Colonic mucosa (tissue), 4 donors: ENCODE measurements around the gene CNTFR. TPM values are rescaled to one million over a fixed set of nuclear protein-coding genes. Genes with fewer than 3 reads are reported as not detected.

Source experiments
- DNase-seq: peaks from one replicate; pipeline ENCODE4 v3.0.0-alpha.2; 2020
- H3K27ac ChIP-seq: fragments of 200-600 bp; one replicate; pipeline ENCODE4 v1.8.0; 2021
- H3K27me3 ChIP-seq: fragments of 200-600 bp; one replicate; pipeline ENCODE4 v1.8.0; 2021
- H3K36me3 ChIP-seq: fragments of 200-600 bp; one replicate; pipeline ENCODE4 v1.8.0; 2021
- H3K4me1 ChIP-seq: fragments of 200-600 bp; one replicate; pipeline ENCODE4 v1.8.0; 2021; ENCODE audit warnings: mild to moderate bottlenecking
- H3K4me3 ChIP-seq: fragments of 200-600 bp; one replicate; pipeline ENCODE4 v1.8.0; 2021
- H3K9ac ChIP-seq, 2 donors: one replicate each; pipeline ENCODE4 v1.7.0; 2013; ENCODE audit warnings: control low read depth in 2 of 2, low read depth in 2 of 2, low read length in 2 of 2
- H3K9me3 ChIP-seq: fragments of 200-600 bp; one replicate; pipeline ENCODE4 v1.8.0; 2021
- intact Hi-C: fragments of 100-400 bp; cut with DNase I; formaldehyde crosslinking; loops from one replicate; pipeline ENCODE4 v1.14.1; 2022
- total RNA-seq, 2 donors: library from RNA; stranded (reverse); fragmentation: NEBNext Ultra II Directional in 1 of 2; extraction: Animal tissue kit (Norgen Biotek cat#: 25700) in 1 of 2; gene quantifications; one replicate each; pipeline ENCODE4 v1.2.1, GENCODE V29; 2021
- TF ChIP-seq, protein P1 (sequence below): fragments of 200-600 bp; IDR thresholded peaks from one replicate; pipeline ENCODE4 v1.8.0; 2022; ENCODE audit warnings: antibody characterized with exemption, mild to moderate bottlenecking
- donor health status: healthy.
- donor health status: DM: no; HTN: no; CAD: no.
- donor health status: DM: no; HTN: no; CAD: no.

CNTFR gene
- total RNA-seq, 2 donors from 2014 or later, result 1.8 to 1.9 TPM

DNA sequence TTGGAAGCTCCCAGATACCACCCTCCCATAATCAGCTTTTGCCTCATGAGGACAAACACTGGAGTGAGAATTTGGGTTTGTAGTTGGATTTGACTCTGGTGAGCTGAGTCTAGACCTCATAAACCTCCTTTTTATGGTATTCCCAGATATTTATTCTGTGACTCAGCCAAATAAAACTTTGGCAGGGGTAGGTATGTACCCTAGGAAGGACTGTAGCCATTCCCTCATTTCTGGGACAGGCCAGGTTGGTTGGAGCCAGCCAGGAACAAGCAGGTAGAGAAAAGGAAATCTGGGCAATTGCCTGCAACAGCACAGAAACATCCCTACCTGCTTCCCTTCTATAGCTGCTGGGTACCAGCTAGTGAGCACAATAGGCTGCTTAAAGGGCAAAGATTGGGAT, 86.1 kb downstream of the CNTFR start:
- TF ChIP-seq, protein P1, sequence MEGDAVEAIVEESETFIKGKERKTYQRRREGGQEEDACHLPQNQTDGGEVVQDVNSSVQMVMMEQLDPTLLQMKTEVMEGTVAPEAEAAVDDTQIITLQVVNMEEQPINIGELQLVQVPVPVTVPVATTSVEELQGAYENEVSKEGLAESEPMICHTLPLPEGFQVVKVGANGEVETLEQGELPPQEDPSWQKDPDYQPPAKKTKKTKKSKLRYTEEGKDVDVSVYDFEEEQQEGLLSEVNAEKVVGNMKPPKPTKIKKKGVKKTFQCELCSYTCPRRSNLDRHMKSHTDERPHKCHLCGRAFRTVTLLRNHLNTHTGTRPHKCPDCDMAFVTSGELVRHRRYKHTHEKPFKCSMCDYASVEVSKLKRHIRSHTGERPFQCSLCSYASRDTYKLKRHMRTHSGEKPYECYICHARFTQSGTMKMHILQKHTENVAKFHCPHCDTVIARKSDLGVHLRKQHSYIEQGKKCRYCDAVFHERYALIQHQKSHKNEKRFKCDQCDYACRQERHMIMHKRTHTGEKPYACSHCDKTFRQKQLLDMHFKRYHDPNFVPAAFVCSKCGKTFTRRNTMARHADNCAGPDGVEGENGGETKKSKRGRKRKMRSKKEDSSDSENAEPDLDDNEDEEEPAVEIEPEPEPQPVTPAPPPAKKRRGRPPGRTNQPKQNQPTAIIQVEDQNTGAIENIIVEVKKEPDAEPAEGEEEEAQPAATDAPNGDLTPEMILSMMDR, result no peak
- Histone ChIP-seq H3K4me3 (no peak overlapping the region), H3K9me3 (no peaks in the 10 kb centered on the region), H3K36me3 (no peaks in the 10 kb centered on the region), H3K27me3 (no peaks in the 10 kb centered on the region), H3K9ac (no peak overlapping the region), H3K27ac (no peak overlapping the region), H3K4me1 (no peaks in the 10 kb centered on the region)
- DNase-seq, result no peak
- intact Hi-C loops, result no loop called here

DNA sequence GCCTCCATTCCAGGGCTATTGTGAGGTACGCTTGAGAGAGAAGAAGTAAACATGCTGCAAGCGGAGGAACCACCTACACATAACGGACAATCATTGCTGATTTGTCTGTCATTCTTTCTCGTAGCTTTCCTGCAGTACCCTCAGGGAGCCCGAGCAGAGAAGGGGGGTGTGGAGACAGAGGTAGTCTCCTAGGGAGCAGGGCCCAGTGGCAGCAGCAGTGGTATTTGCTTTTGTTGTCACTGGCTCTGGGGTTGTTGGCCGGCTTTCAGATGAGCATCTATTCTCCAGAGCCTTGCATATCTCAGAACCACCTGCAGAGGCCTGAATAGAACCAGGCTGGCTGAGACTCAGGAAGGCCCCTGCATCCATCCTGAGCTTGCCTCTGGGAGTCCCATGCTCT, 86.6 kb downstream of the CNTFR start:
- Histone ChIP-seq H3K36me3 (no peaks in the 10 kb centered on the region), H3K4me3 (no peak overlapping the region), H3K9me3 (no peaks in the 10 kb centered on the region), H3K27ac (no peak overlapping the region), H3K9ac (no peak overlapping the region), H3K4me1 (no peaks in the 10 kb centered on the region), H3K27me3 (no peaks in the 10 kb centered on the region)
- TF ChIP-seq, protein P1, result no peak
- no peak for DNase-seq
- intact Hi-C loops, result no loop called here

DNA sequence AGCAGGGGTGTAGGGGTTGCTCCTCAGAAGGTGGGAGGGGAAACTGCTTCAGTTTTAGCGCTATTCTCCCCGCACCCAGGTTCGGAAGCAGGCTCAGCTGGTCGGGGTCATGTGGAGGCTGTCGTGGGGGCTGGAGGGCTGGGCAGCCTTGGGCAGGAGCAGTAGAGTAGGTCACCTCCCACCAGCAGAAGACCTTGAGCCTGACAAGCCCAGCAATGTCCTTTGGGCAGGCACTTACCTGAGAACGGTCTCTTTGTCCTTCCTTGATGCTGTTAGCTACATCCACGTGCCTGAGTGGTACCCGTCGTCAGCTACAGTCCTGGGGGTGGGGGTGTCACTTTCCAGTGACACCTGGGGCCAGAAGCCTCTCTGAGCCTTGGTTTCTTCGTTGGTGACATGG, 87.1 kb downstream of the CNTFR start:
- H3K36me3 ChIP-seq, result no peaks in the 10 kb centered on the region
- TF ChIP-seq, protein P1, result no peak
- no peak overlapping the region for H3K9ac ChIP-seq
- no peak for DNase-seq
- intact Hi-C loops, result no loop called here
- no peak overlapping the region for H3K27ac ChIP-seq
- H3K27me3 ChIP-seq, result no peaks in the 10 kb centered on the region
- H3K4me3 ChIP-seq, result no peak overlapping the region
- H3K4me1 ChIP-seq, result no peaks in the 10 kb centered on the region
- H3K9me3 ChIP-seq, result no peaks in the 10 kb centered on the region

DNA sequence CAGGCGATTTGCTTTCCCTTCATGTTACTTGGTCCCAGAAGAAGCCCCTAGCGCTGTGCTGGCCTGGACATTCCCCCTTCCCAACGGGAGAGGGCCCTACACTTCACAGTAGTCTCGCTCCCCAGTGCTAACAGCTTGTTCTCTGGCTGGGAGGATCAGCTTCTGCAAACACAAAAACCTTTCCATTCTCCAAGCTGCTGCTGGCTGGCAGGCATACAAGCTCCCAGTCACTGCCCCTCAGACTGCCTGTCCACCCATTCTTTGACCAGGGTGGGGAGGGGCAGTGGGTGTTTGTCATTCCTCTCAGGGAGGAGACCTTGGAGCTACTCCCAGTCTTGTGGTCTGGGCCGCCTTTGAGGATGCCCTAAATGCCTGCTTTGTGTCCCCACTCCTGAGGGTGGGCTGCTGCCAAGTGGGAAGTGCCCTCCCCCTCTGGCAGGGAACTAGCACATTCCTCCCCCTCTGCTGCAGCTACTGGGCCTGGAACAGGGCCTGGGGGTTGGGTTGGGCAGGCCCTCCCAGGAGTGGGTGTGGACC, 87.6 kb downstream of the CNTFR start:
- no peaks in the 10 kb centered on the region for H3K27me3 ChIP-seq
- no peaks in the 10 kb centered on the region for H3K4me1 ChIP-seq
- H3K4me3 ChIP-seq, result no peak overlapping the region
- H3K27ac ChIP-seq, result no peak overlapping the region
- no peak overlapping the region for H3K9ac ChIP-seq
- DNase-seq, result no peak
- no peaks in the 10 kb centered on the region for H3K36me3 ChIP-seq
- intact Hi-C loops, result loop anchor here (2.0 kb wide), 1 partner anchor 65 kb away; no protein-coding TSS in a partner anchor
- TF ChIP-seq, protein P1, result no peak
- no peaks in the 10 kb centered on the region for H3K9me3 ChIP-seq

Other genes with a start within 250 kb of the CNTFR start
- gene MYORG, start 212.8 kb downstream of the CNTFR start, total RNA-seq, result 10 to 100 TPM; 57.0 to 68.6 TPM
- gene FAM219A, start 131.2 kb downstream of the CNTFR start, total RNA-seq, result 1 to 10 TPM; 6.3 to 7.5 TPM
- gene DNAI1, start 130.9 kb downstream of the CNTFR start, total RNA-seq, result not detected
- 1 to 10 TPM; 1.2 to 1.3 TPM for gene ENHO, start 66.7 kb downstream of the CNTFR start, total RNA-seq
- 10 to 100 TPM; 37.0 to 54.4 TPM for gene RPP25L, start 22.4 kb upstream of the CNTFR start, total RNA-seq
- 10 to 100 TPM; 65.2 to 76.3 TPM for gene DCTN3, start 30.8 kb upstream of the CNTFR start, total RNA-seq
- gene ARID3C, start 39.3 kb upstream of the CNTFR start, total RNA-seq, result not detected
- 100 to 1,000 TPM in 1 of 2 donors, 10 to 100 TPM in 1; 49.6 to 114 TPM for gene SIGMAR1, start 48.1 kb upstream of the CNTFR start, total RNA-seq
- 10 to 100 TPM; 37.8 to 45.6 TPM for gene GALT, start 57.0 kb upstream of the CNTFR start, total RNA-seq
- gene IL11RA, start 62.5 kb upstream of the CNTFR start, total RNA-seq, result 10 to 100 TPM; 10.5 to 10.6 TPM
- not detected for gene CCL27, start 72.9 kb upstream of the CNTFR start, total RNA-seq
- 1 to 10 TPM; 2.2 to 5.0 TPM for gene CCL19, start 101.6 kb upstream of the CNTFR start, total RNA-seq
- 10 to 100 TPM; 27.3 to 42.2 TPM for gene CCL21, start 120.4 kb upstream of the CNTFR start, total RNA-seq